HEK293 (cell line): ENCODE data around the gene PCDH9.

Experiments
- CTCF ChIA-PET: fragments of 350-600 bp; formaldehyde crosslinking; extraction: SDS; loops from one replicate; lab custom pipeline; 2021; ENCODE audit warnings: antibody characterized with exemption; lab: Yijun Ruan, JAX
- POLR2A ChIA-PET: fragments of 300-600 bp; formaldehyde crosslinking; extraction: SDS; loops from one replicate; lab custom pipeline; 2020; ENCODE audit warnings: antibody characterized with exemption, inconsistent platforms; lab: Yijun Ruan, JAX
- H3K27ac ChIP-seq: fragments of 200-500 bp; sonication (Bioruptor generic); 2 replicates; pipeline ENCODE4 v1.5.1; 2014; ENCODE audit warnings: low read depth, low read length, control low read depth, inconsistent platforms; ENCODE audit errors: extremely low read depth
- H3K36me3 ChIP-seq, 2 experiments: fragments of 200-500 bp in 1 of 2; sonication (Bioruptor generic) in 1 of 2; 1 replicate in 1 of 2; 2 replicates in 1 of 2; pipeline ENCODE4 v1.5.1; 2014 to 2017; ENCODE audit warnings: inconsistent platforms in 2 of 2, low read length in 2 of 2; ENCODE audit not compliant: control insufficient read depth in 2 of 2, insufficient read depth in 1 of 2
- H3K4me1 ChIP-seq: fragments of 200-500 bp; sonication (Bioruptor generic); 2 replicates; pipeline ENCODE4 v1.5.1; 2014; ENCODE audit warnings: mild to moderate bottlenecking, low read length, inconsistent platforms; ENCODE audit not compliant: control insufficient read depth, insufficient read depth
- H3K4me3 ChIP-seq: 2 replicates; pipeline ENCODE4 v1.5.1; 2011; ENCODE audit warnings: low read depth, mild to moderate bottlenecking, control low read depth, low read length, moderate library complexity
- H3K9me3 ChIP-seq: fragments of 200-500 bp; sonication (Bioruptor generic); 2 replicates; pipeline ENCODE4 v1.5.1; 2014; ENCODE audit warnings: low read depth, low read length, inconsistent platforms; ENCODE audit not compliant: control insufficient read depth, insufficient read depth
- BCL11A ChIP-seq: fragments of 450-650 bp; formaldehyde crosslinking; IDR thresholded peaks from 2 replicates; pipeline ENCODE4 v1.5.1; 2016; ENCODE audit warnings: low read depth, missing biosample characterization, missing genetic modification characterization
- BCL11B ChIP-seq: fragments of 450-650 bp; formaldehyde crosslinking; IDR thresholded peaks from 2 replicates; pipeline ENCODE4 v1.5.1; 2016; ENCODE audit warnings: low read depth, missing biosample characterization, missing genetic modification characterization
- EGR2 ChIP-seq: fragments of 450-650 bp; formaldehyde crosslinking; IDR thresholded peaks from 2 replicates; pipeline ENCODE4 v1.5.1; 2016; ENCODE audit warnings: low read depth, missing biosample characterization, missing genetic modification characterization
- GLI2 ChIP-seq: fragments of 450-650 bp; formaldehyde crosslinking; IDR thresholded peaks from 2 replicates; pipeline ENCODE4; 2017; ENCODE audit warnings: missing biosample characterization, missing genetic modification characterization, low read depth, borderline replicate concordance
- REPIN1 ChIP-seq: fragments of 450-650 bp; formaldehyde crosslinking; IDR thresholded peaks from 2 replicates; pipeline ENCODE4 v1.5.1; 2017; ENCODE audit warnings: missing biosample characterization, missing genetic modification characterization, low read depth
- ZBTB17 ChIP-seq: fragments of 450-650 bp; formaldehyde crosslinking; IDR thresholded peaks from 2 replicates; pipeline ENCODE4 v1.5.1; 2016; ENCODE audit warnings: missing biosample characterization, missing genetic modification characterization
- ZBTB20 ChIP-seq: fragments of 450-650 bp; formaldehyde crosslinking; IDR thresholded peaks from 2 replicates; pipeline ENCODE4 v1.5.1; 2016; ENCODE audit warnings: missing biosample characterization, missing genetic modification characterization
- ZBTB44 ChIP-seq: fragments of 450-650 bp; IDR thresholded peaks from 2 replicates; pipeline ENCODE4 v1.5.1; 2018; ENCODE audit warnings: missing biosample characterization, mild to moderate bottlenecking, missing genetic modification characterization
- ZNF155 ChIP-seq: fragments of 450-650 bp; formaldehyde crosslinking; IDR thresholded peaks from 2 replicates; pipeline ENCODE4 v1.5.1; 2016; ENCODE audit warnings: missing biosample characterization, missing genetic modification characterization
- ZNF175 ChIP-seq: fragments of 450-650 bp; formaldehyde crosslinking; IDR thresholded peaks from 2 replicates; pipeline ENCODE4 v1.5.1; 2016; ENCODE audit warnings: missing biosample characterization, missing genetic modification characterization
- ZNF23 ChIP-seq: fragments of 450-650 bp; formaldehyde crosslinking; IDR thresholded peaks from 2 replicates; pipeline ENCODE4 v1.5.1; 2016; ENCODE audit warnings: missing biosample characterization, missing genetic modification characterization, borderline replicate concordance
- ZNF354C ChIP-seq: fragments of 450-650 bp; formaldehyde crosslinking; IDR thresholded peaks from 2 replicates; pipeline ENCODE4 v1.5.1; 2016; ENCODE audit warnings: missing biosample characterization, missing genetic modification characterization, low read depth, borderline replicate concordance
- ZNF416 ChIP-seq: fragments of 450-650 bp; formaldehyde crosslinking; IDR thresholded peaks from 2 replicates; pipeline ENCODE4 v1.5.1; 2016; ENCODE audit warnings: missing biosample characterization, missing genetic modification characterization
- ZNF449 ChIP-seq: fragments of 450-650 bp; formaldehyde crosslinking; IDR thresholded peaks from 2 replicates; pipeline ENCODE4 v1.5.1; 2017; ENCODE audit warnings: missing biosample characterization, mild to moderate bottlenecking, missing genetic modification characterization, moderate library complexity
- ZNF580 ChIP-seq: fragments of 450-650 bp; formaldehyde crosslinking; IDR thresholded peaks from 2 replicates; pipeline ENCODE4 v1.5.1; 2016; ENCODE audit warnings: missing biosample characterization, missing genetic modification characterization
- ZNF585B ChIP-seq: fragments of 450-650 bp; formaldehyde crosslinking; IDR thresholded peaks from 2 replicates; pipeline ENCODE4 v1.5.1; 2016; ENCODE audit warnings: missing biosample characterization, missing genetic modification characterization
- ZNF645 ChIP-seq: fragments of 450-650 bp; formaldehyde crosslinking; IDR thresholded peaks from 2 replicates; pipeline ENCODE4; 2016; ENCODE audit warnings: missing biosample characterization, missing genetic modification characterization
- ZNF677 ChIP-seq: fragments of 450-650 bp; IDR thresholded peaks from 2 replicates; pipeline ENCODE4 v1.5.0; 2018; ENCODE audit warnings: missing biosample characterization, mild to moderate bottlenecking, missing genetic modification characterization, moderate library complexity
- ZNF776 ChIP-seq: fragments of 450-650 bp; formaldehyde crosslinking; IDR thresholded peaks from 2 replicates; pipeline ENCODE4 v1.5.0; 2017; ENCODE audit warnings: missing biosample characterization, missing genetic modification characterization, borderline replicate concordance
- ZXDB ChIP-seq: fragments of 450-650 bp; formaldehyde crosslinking; IDR thresholded peaks from 2 replicates; pipeline ENCODE4 v1.5.1; 2016; ENCODE audit warnings: missing biosample characterization, missing genetic modification characterization

The PCDH9 gene

GRCh38 chr13:66635526-66635925, 594.6 kb downstream of the PCDH9 start (continued):
- TF ChIP-seq BCL11B (tag by site-specific recombination) (no peak), REPIN1 (tag by site-specific recombination) (no peak), ZBTB44 (tag by site-specific recombination) (no peak), ZNF645 (no peak), ZXDB (tag by site-specific recombination) (no peak)

- POLR2A ChIA-PET: no interaction called here
- no peak overlapping the region for H3K27ac ChIP-seq
- H3K4me1 ChIP-seq: no peaks in the 10 kb centered on the region
- H3K9me3 ChIP-seq: no peaks in the 10 kb centered on the region
- CTCF ChIA-PET: no interaction called here
- no peaks in the 10 kb centered on the region for H3K36me3 ChIP-seq
- TF ChIP-seq BCL11A (tag by site-specific recombination) (no peak), ZNF416 (tag by site-specific recombination) (no peak), ZNF776 (tag by site-specific recombination) (no peak), GLI2 (tag by site-specific recombination) (no peak), ZBTB44 (tag by site-specific recombination) (no peak), ZBTB20 (tag by site-specific recombination) (no peak), ZNF354C (tag by site-specific recombination) (no peak), EGR2 (tag by site-specific recombination) (no peak), ZNF175 (tag by site-specific recombination) (no peak), ZNF155 (tag by site-specific recombination) (no peak), ZBTB17 (no peak), ZNF585B (tag by site-specific recombination) (no peak), BCL11B (tag by site-specific recombination) (no peak)
- H3K4me3 ChIP-seq: no peak overlapping the region
Measured at GRCh38 chr13:66634384-66634783, 595.8 kb downstream of the PCDH9 start.

GRCh38 chr13:66627512-66627911, 602.6 kb downstream of the PCDH9 start:
- H3K9me3 ChIP-seq: no peaks in the 10 kb centered on the region
- no peaks in the 10 kb centered on the region for H3K36me3 ChIP-seq
- no peak overlapping the region for H3K27ac ChIP-seq
- TF ChIP-seq ZNF23 (tag by site-specific recombination) (no peak), ZNF155 (tag by site-specific recombination) (no peak), ZNF677 (no peak), ZNF580 (no peak), ZNF449 (tag by site-specific recombination) (no peak)
- POLR2A ChIA-PET: no interaction called here
- CTCF ChIA-PET: interaction anchor here (2.4 kb wide), 1 partner anchor 8 kb away, joined by 10 read pairs; no protein-coding TSS in a partner anchor
- H3K4me1 ChIP-seq: no peaks in the 10 kb centered on the region
- H3K4me3 ChIP-seq: no peak overlapping the region
